HG02571 (cell line): ENCODE data around the gene FAHD2A.
"Not testable (repeated sequence)": the region's sequence is repeated elsewhere in the genome, so short reads cannot be mapped to it uniquely, and the experiment has no call there.

ENCODE experiments used
- ATAC-seq: cut with Tn5 transposase; IDR thresholded peaks from one replicate; pipeline ENCODE4 v1.9.1; 2021; ENCODE audit warnings: mild to moderate bottlenecking, moderate library complexity; ENCODE audit not compliant: unreplicated experiment

The FAHD2A gene

DNA sequence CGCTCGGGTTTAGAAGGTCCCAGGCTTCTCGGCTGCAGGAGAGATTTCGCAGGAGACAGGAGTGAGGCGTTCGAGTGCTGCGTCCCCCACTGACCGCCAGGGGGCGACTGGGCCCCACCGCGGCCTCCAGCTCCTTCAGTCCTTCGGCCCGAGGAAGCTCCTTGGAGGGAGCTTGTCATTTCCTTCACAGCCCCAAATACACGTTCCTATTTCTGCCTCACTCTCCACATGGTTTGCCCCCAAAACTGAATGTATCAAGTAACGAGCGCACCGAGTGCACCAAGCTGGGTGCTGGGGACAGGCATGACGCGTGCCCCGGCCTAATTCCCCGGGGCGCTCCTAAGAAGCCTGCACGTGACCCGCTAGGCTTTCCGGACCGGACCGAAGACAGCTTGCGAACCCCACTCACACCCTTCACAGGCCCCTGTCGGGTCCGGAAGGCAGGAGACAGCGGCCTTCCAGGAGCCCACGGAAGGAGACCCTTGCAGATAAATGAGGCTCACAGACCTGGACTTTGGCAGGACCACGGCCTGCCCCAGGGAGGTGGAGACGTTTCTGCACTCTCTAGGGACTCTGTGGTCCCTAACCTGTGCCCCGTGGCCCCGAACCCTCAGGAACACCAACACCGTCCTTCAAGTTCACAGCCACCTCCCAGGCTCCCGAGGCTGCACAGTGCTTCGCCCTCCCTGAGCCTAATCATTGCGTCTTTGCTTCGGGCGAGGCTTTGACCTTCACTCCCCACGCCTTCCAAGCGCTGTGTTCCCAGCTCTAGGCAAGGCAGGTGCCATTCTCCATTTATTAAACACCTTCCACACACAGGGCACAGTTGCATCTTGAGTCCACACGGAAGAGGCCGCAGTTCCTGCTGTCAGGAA, 13.0 kb upstream of the FAHD2A start:
- ATAC-seq, result no peak

DNA sequence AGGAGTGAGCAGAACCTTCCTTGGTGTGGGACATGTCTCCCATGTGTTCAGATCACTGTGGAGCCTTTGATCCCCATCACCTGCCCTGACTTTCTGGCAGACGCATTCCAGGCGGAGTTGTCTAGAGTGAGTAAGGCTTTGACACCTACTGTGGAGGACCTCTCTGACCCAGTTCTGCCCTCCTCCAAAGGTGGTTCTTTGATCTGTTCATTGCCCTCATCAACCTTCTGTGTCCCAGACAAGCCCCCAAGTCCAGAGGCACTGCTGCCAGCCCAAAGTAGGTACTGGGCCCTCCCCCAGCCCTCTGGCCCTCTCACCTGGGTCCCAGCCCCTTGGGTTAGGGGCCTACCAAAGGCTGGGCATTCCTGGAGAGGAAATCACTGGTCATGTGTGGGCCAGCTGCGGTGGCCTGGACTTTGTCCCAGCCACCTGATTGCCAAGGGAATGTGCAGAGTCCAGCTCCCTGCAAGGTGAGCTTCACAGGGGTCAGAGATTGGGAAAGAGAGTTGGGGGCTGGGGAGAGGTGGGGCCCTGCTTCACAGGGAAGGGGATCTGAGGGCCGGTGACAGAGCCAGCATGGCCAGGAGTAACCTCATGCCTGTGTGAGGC, 12.1 kb upstream of the FAHD2A start:
- ATAC-seq, result no peak

DNA sequence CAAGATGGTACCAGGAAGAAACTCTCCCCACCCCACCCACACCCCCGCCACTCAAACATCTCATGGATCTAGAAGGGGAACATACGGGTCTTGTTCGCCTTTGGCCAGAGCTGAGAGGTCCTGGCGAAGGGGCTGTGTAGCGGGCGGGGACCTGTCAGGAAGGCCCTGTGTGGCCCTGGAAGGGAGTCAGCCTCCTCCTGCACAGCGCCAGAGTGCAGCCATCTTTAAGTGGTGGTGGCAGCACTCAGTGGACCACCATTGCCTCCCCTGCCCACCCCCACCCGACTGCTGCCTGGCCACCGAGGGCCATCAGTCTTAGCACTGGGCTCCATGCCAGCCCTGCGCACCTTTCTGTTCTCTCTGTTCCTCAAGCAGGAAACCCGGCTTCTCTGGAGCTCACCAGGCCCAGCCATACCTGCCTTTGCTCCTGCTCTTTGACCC, 11.6 kb upstream of the FAHD2A start:
- ATAC-seq, result no peak

DNA sequence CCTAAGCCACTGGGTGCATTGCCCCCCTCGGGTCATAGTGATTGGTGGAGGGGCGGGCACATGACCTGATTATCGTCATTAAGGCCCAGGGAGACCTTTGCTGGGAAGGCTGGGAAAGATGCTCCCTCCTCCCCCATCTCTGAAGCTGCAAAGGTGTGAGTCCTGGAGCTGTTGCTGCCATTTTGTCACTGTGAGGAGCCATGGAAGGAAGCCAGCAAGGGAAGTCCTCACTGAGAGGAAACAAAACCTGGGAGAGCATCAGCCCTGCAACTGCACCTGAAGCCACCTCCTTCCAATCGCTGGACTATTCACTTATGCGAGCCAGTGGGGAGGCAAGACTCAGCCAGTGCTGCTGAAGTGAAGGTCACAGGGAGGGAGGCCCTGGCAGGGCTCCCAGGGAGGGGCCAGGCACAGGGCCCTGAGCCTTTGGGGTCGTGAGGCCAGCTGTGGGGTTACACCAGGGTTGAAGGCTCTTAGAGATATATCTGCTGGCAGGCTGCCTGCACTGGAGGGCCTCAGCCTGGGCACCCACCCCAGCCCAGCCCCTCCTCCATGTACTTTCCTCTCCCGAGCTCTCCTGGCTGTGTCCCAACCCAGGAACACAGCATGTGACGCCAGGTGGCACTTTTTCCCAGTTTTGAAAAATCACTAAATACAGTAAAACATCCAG, 10.7 kb upstream of the FAHD2A start:
- no peak for ATAC-seq

DNA sequence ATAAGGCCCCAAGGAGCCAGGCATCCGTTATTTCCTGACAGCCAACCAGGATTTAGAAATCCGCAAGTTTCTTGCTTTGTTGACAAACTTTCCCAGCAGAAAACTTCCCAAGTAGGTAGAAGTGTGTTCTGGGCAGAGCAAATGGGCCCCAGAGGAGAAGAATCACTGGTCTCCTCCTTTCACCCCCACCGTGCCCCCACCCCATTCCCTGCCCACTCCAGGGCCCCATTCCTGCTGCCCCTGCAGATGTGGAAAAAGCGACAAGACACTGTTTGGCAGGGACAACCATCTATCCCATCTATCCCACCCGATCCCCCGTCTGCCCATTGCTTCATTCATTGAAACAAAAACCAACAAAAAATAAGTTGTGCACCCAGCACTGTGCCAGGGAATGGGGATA, 10.2 kb upstream of the FAHD2A start:
- ATAC-seq, result no peak

DNA sequence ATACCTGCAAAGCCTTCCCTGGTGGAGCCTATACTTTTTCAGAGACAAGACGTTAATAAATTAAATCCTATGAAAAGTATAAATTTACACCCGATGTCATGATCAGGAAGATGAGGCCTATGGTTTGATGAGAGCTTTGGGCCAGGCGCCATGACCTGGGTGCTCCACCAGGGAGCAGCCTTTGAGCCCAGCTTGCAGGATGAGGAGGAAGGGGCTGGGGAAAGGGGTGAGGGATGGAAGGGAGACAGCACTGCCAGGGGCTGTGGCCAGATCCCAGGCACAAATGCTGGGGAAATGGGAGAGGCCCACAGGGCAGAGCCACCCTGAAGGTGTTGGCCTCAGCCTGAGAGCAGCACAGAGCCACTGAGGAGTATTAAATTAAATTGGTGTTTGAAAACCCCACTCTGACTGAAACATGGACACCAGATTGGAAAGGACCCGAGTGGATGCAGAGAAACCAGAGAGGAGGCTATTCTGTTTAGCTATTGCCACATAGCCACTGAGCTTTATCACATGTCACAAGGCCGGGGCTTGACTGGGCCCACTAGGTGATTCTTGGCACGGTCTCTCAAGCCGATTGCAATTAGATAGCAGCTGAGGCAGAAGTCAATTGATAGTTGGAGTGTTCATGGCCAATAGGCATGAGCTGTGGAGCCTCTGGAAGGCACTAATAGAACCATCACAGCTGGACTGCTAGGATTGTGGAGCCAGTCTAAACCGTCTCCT, 9.6 kb upstream of the FAHD2A start:
- no peak for ATAC-seq

DNA sequence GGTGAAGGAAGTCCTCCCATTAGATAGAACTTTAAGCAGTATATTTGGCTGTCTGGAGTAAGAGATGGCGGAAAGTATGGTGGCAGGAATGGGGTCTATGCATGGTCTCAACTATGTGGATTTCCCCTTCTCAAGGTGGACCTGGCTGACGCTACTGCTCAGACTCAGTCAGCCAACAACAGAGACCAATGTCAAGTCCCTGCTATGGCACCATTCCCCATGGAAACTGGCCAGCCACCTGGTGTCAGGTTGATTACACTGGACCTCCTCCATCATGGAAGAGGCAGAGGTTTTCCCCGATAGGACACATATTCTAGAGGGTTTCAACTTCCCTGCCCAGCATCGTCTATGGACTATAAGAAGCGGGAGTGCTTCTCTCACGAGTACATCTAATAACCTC, 8.6 kb upstream of the FAHD2A start:
- no peak for ATAC-seq

DNA sequence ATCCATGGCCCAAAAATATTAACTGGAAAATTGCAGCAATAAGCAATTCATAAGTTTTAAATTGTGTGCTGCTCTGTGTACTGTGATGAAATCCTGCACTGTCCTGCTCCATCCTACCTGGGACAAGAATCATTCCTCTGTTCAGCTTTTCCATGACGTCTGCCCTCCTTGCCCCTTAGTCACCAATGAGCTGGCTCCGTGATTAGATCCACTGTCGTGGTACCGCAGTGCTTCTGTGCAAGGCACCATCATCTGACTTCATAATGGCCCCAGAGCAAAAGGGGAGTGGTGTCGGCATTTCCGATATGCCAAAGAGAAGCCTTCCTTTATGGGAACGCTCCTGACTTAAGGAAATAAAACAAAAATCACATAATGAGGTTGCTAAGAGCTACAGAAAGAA, 3.4 kb upstream of the FAHD2A start:
- ATAC-seq, result no peak

DNA sequence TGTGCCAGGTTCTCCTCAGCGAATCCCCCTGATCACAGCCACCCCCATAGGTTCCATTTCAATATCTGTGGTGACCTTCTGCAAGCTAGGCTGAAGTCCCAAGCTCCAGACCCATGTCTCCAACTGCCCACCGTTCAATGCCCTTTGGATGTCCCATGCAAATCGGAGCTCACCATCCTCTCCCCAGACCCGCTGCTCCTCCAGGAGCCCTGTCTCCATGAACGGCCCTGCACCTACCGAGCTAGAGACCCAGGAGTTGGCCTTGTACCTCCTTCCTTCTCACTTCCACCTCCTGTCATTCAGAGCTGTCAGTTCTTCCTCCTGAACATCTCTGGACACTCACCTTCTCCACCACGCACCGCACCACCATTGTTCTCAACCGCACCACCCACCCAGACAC, 1.0 kb upstream of the FAHD2A start:
- ATAC-seq, result no peak

DNA sequence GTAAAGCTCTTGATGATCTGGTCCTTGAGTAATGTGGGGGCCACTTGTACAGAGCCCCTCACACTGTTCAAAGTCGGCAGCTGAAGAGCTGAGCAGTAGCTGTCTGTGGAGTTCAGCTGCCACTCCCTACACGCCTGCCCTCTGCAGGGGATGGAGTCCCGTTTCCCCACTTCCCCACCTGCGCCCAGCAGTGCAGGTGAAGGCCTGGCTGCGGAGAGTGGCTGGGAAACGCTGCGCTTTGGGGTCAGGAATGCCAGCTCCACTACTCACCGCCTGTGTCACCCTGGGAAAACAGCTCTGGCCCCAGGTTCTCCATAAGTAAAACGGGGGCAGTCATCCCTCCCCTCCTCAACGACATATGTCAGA, 521 bp upstream of the FAHD2A start:
- ATAC-seq, result peak; percentile 7

DNA sequence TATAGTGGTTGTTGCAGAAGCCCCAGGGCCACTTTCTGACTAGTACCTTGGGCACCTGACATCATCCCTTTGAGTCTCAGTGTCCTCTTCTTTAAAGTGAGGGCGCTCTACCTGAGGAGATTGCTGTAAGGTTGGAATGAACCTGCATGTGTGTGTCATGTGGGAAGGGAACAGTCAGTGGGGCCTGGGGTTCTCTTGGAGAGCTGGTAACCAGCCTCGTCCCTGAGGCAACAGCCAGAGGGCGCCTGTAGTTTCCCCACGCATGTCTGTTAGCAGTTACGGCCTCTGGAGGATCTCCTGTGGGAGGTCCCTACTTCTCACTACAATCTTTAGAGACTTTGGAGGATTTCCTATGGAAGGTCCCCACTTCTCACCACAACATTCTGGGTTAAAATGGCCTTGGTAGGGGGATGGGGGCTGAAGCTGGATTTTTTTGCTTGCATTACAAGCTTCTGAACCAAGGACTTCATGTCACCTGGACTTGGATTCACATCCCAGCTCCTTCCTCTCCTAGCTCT, 755 bp downstream of the FAHD2A start:
- peak; percentile 30 for ATAC-seq

DNA sequence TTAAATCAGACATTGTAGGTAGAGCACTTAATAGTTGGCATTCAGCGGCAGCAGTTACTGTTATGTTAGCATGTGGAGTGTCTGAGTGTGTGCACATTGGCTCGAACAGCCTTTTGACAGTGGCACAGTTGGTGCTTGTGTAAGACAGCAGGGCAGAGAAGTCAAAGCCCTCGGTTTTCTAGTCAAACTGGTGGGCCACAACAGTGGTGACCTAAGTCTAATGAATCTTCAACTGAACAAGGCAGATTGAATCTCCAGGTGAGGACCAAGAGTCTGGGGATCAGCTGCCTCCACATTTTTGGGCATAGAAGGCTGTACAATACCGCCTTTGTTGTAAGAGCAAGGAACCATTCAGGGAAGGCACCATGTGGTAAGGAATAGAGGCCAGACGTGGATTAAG, 1.3 kb downstream of the FAHD2A start:
- ATAC-seq, result not testable (repeated sequence)

DNA sequence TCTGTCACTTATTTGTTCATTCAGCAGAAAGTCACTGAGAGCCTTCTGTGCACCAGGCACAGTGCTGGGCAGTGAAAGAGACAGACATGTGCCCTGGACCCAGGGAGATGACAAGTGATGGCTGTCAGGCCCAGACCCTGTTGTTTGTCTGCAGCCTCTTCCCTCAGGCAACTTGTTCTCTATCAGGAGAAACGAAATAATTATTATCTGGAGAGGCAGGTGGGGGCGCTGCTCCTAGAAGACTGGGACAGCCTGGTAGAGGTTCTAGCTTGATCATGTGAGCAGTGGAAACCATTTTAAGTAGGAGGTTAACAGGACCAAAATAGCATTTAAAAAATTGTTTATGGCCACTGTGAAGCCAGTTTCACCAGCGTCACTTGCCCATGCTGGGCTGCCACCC, 2.2 kb downstream of the FAHD2A start:
- not testable (repeated sequence) for ATAC-seq

DNA sequence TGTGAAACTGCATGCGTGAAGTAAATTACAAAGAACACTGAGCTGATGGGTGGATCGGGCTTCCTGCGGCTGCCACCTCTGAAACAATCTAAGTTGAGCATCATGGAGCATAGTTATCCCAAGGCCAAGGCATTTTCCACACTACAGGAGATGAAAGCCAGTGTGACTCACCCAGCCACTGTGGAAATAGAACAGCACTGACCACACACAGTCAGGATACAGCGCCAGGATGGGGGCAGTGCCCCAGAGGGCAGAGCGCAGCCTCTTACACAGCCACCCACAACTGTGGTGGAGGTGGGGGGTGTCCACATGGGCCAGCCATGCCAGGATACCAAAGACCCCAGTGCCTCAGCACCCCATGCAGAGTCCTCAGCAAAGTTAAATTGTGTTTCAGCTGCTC, 8.7 kb downstream of the FAHD2A start:
- ATAC-seq, result not testable (repeated sequence)

DNA sequence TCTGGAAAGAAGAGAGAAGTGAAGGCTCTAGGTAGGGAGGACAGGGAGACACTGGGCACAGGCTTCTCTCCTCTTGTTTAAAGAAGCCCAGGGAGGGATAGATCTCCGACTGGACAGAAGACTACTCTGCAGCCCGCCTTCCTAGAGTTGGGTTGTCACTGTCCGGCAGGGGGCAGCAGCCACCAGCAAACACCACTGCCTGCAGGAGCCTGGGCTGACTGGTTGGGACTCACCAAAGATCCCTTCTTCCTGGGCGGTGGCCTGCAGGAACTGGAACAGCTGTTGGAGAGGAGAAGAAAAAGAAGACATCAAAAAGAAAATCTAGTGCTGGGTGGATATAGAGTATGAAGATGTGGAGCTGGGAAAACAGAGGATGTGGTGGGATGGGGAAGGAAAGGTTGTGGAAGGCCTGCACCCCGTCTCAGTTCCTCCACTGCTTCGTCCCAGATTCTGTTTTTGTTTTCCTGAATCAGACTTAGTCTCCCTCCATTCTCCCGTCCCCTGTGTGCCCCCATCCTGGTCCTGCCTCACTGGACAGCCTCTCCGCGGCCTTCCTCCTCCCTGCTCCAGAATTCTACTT, 11.6 kb downstream of the FAHD2A start:
- ATAC-seq, result peak; percentile 81

DNA sequence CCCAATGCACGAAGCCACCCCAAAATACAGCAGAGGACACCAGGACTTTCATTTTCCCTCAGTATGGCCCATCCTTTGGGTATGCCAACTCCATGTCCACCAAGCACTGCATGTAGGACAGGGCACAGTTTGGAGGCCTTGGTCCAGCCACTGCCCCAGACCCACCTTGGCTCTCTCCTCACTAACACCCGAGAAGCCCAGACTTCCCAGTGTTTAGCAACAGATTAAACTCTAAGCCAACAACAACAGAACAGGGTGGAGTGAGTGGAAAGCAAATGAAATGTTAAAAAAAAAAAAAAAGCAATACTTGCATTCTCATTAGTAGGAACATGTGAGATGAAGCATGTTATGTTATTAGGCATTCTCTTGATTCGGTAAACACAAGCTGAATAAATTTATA, 12.6 kb downstream of the FAHD2A start:
- ATAC-seq, result not testable (repeated sequence)

DNA sequence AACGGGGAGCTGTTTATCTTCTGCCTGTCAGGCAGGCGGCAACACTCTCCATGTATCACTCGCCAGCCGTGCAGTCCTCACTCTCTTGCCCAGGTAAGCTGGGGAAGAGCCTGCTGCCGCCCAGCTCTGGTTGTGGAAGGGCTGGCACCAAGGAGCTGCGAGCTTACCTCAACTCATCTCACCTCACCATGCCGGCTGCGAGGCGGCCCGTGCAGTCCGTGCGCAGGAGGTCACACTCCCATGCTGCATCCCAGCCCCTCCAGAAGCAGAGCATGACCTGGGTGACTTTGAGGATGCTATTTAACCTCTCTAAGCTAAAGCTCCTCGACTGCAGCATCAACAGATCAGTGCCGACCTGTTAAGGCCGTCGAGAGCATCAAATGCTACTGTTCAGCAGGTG, 13.1 kb downstream of the FAHD2A start:
- not testable (repeated sequence) for ATAC-seq

DNA sequence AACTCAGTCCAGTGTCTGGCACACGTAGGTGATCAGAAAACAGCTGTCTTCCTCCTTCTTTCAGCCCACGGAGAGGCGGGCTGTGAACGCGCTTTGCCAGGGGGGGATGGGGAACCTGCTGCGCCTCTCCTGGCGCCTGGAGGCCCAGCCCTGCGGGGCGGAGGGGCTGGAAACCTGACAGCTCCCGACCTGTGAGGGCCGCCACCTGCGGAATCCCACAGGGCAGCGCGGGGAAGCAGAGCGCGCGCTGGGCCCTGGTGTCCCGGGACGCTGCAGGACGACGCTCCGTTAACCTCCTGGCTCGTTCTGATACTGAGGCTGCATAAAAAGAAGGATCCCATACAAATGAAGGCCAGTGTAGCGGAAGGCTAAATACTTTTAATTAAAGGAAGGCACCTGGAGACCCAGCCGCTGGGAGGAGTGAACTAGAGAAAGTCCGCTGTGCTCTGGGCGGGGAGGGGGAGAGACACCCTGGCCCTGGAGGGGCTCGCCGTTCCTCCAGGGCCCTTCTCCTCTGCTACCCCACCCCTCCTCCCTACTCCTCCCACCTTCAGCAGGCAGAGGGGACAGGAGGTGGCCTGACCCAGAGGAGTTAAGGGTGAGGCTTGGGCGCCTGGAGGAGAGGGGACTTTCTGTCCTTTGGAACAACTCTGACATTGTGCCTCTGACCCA, 24.8 kb downstream of the FAHD2A start:
- ATAC-seq, result not testable (repeated sequence)

DNA sequence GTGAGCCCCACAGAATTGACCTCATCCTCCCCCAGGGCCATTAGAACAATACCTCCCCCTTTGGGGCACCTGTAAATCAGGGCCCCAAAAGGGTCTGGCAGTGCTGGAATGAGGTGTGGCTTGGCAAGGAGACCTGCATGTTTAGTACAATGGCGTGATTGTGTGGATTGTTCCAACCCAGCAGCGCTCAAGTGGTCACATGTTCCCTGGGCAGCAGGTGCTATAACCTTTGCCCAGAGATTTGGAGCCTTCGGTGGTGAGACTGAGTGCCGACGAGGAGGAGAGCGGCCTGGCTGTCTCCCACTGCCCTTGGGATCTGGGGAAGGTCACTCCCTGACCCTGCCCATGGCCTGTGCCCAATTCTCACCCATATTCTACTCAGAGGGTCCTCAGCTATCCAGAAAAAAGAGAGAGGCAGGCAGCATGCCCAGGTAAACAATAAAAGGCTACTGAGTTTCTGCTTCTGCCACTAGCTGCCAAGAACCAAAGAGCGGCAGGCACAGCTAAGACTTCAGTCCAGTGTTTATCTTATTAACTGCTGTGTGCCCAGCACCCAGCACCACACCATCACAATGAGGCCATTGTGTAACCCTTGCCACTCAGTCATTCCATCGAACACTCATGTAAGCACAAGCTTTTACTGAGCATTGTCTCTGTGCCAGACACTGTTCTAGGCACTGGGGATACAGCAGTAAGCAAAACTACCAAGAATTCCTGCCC, 27.4 kb downstream of the FAHD2A start:
- ATAC-seq, result not testable (repeated sequence)
